NCI-H1930 (cell line): ENCODE results near the gene TET3.
A peak's percentile ranks its signal among the peaks of the same experiment; 100 is the strongest.
"Not testable (repeated sequence)": the region's sequence is repeated elsewhere in the genome, so short reads cannot be mapped to it uniquely, and the experiment has no call there.

ENCODE experiments used
- DNase-seq, 2 experiments: peaks; one replicate each; lab custom pipeline; 2025; lab: John Stamatoyannopoulos, UW

The TET3 gene

GRCh38 chr2:73984203-73984921, at the start of gene TET3:
TSS of gene TET3 (plus strand) at chr2:73984910. CDS start at chr2:73986404, 1,494 bp downstream.
- peak in 1 of 2 experiments; percentile 37 for DNase-seq

- no peak for DNase-seq
Measured at GRCh38 chr2:73935641-73936040, 49.1 kb upstream of the TET3 start.

- DNase-seq = no peak
Measured at GRCh38 chr2:73937103-73937885, 47.4 kb upstream of the TET3 start.

- DNase-seq = no peak
Measured at GRCh38 chr2:73937899-73938298, 46.8 kb upstream of the TET3 start.

GRCh38 chr2:73938718-73939352, 45.9 kb upstream of the TET3 start:
- no peak for DNase-seq

GRCh38 chr2:73939419-73939818, 45.3 kb upstream of the TET3 start:
- no peak for DNase-seq

- DNase-seq = not testable (repeated sequence)
Measured at GRCh38 chr2:73940066-73940465, 44.6 kb upstream of the TET3 start.

- no peak for DNase-seq
Measured at GRCh38 chr2:73942664-73943063, 42.0 kb upstream of the TET3 start.

- no peak for DNase-seq
Measured at GRCh38 chr2:73944714-73945113, 40.0 kb upstream of the TET3 start.

GRCh38 chr2:73946215-73946614, 38.5 kb upstream of the TET3 start:
- no peak for DNase-seq

GRCh38 chr2:73946666-73947065, 38.0 kb upstream of the TET3 start:
- no peak for DNase-seq

GRCh38 chr2:73947412-73948018, 37.2 kb upstream of the TET3 start:
- DNase-seq = no peak

- no peak for DNase-seq
Measured at GRCh38 chr2:73949802-73950201, 34.9 kb upstream of the TET3 start.

GRCh38 chr2:73952499-73953446, 31.9 kb upstream of the TET3 start:
- no peak for DNase-seq

GRCh38 chr2:73956218-73956865, 28.4 kb upstream of the TET3 start:
- DNase-seq = no peak

GRCh38 chr2:73961274-73961673, 23.4 kb upstream of the TET3 start:
- no peak for DNase-seq

- DNase-seq = no peak
Measured at GRCh38 chr2:73961823-73962615, 22.7 kb upstream of the TET3 start.

- DNase-seq = no peak
Measured at GRCh38 chr2:73962798-73963197, 21.9 kb upstream of the TET3 start.

- no peak for DNase-seq
Measured at GRCh38 chr2:73963385-73964120, 21.2 kb upstream of the TET3 start.
